ENCODE measurements around the gene AMT.

GRCh38 chr3:49417516-49418120, 4.7 kb downstream of the AMT start:
- TF ChIP-seq POLR2A (IDR thresholded peaks at IDR 0.05) (no peak), CTCF (IDR thresholded peaks at IDR 0.05) (no peak)
